Neutrophil (primary cell): ENCODE data around the gene PFKL.
"Not testable (repeated sequence)": the region's sequence is repeated elsewhere in the genome, so short reads cannot be mapped to it uniquely, and the experiment has no call there.

Experiments used
- H3K27ac ChIP-seq: fragments of 200-600 bp; sonication (generic); 2 replicates; pipeline ENCODE4 v1.5.1; 2016; ENCODE audit warnings: mild to moderate bottlenecking, moderate library complexity
- H3K27me3 ChIP-seq: fragments of 200-600 bp; sonication (generic); 2 replicates; pipeline ENCODE4 v1.6.0; 2016; ENCODE audit warnings: mild to moderate bottlenecking
- H3K36me3 ChIP-seq: fragments of 200-600 bp; sonication (generic); 2 replicates; pipeline ENCODE4 v1.5.1; 2017
- H3K4me1 ChIP-seq, 2 experiments: fragments of 200-600 bp in 1 of 2; sonication (generic) in 1 of 2; 1 replicate in 1 of 2; 2 replicates in 1 of 2; pipeline versions ENCODE4 v1.5.1 to v1.6.1; 2013 to 2016; ENCODE audit warnings: low read depth in 1 of 2, low read length in 1 of 2, mild to moderate bottlenecking in 1 of 2, moderate library complexity in 1 of 2; ENCODE audit not compliant: control insufficient read depth in 1 of 2, insufficient read depth in 1 of 2
- H3K4me3 ChIP-seq, 2 experiments: fragments of 200-600 bp in 1 of 2; sonication (generic) in 1 of 2; 1 replicate in 1 of 2; 2 replicates in 1 of 2; pipeline ENCODE4 v1.5.1; 2013 to 2016; ENCODE audit warnings: low read depth in 1 of 2, low read length in 1 of 2, mild to moderate bottlenecking in 1 of 2, moderate library complexity in 1 of 2
- H3K9me3 ChIP-seq: fragments of 200-600 bp; sonication (generic); 2 replicates; pipeline ENCODE4 v1.5.1; 2016
- TF ChIP-seq, protein P1 (sequence below): fragments of 200-600 bp; sonication (generic); IDR thresholded peaks from 2 replicates; pipeline ENCODE4 v1.5.1; 2016; ENCODE audit warnings: antibody characterized with exemption

PFKL gene

DNA sequence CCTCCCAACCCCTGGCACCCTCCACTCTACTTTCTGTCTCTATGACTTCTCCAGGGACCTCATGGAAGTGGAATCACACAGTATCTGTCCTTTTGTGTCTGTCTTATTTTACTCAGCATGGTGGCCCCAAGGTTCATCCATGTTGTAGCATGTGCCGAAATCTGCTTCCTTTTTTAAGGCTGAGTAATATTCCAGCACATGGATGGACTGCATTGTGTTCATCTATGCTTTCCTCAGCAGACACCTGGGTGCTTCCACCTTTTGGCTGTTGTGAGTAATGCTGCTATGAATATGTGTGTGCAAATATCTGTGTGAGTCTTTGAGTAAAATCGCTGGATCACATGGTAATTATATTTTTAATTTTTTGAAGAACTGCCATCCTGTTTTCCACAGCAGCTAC is 1.6 kb upstream of the PFKL start:
- Histone ChIP-seq H3K9me3 (no peaks in the 10 kb centered on the region), H3K4me3 (no peak overlapping the region), H3K36me3 (no peaks in the 10 kb centered on the region), H3K27me3 (peaks cover 46% of the 10 kb centered on the region), H3K4me1 (peaks cover 39 to 43% of the 10 kb centered on the region in 2 experiments), H3K27ac (no peak overlapping the region)
- TF ChIP-seq, protein P1, sequence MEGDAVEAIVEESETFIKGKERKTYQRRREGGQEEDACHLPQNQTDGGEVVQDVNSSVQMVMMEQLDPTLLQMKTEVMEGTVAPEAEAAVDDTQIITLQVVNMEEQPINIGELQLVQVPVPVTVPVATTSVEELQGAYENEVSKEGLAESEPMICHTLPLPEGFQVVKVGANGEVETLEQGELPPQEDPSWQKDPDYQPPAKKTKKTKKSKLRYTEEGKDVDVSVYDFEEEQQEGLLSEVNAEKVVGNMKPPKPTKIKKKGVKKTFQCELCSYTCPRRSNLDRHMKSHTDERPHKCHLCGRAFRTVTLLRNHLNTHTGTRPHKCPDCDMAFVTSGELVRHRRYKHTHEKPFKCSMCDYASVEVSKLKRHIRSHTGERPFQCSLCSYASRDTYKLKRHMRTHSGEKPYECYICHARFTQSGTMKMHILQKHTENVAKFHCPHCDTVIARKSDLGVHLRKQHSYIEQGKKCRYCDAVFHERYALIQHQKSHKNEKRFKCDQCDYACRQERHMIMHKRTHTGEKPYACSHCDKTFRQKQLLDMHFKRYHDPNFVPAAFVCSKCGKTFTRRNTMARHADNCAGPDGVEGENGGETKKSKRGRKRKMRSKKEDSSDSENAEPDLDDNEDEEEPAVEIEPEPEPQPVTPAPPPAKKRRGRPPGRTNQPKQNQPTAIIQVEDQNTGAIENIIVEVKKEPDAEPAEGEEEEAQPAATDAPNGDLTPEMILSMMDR, result peak; percentile 15

DNA sequence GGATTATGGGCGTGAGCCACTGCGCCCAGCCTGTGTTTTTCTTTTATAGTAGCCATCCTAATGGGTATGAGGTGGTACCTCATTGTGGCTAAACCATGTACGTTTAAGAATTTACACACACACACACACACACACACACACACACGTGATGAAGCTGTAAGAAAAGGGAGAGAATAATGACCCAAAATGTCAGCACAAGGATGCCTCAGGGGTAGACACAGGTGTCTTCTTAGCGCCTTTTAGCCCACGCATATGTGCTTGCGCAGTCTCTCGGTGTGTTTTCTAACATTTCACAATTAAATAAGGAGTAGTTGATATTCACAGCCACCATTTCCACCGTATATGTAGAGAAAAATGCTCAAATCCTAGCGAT is 782 bp upstream of the PFKL start:
- Histone ChIP-seq H3K27me3 (peaks cover 46% of the 10 kb centered on the region), H3K27ac (peak overlapping the region; percentile 82), H3K4me3 (peak overlapping the region; percentile 70 to 88), H3K4me1 (peaks cover 39 to 43% of the 10 kb centered on the region in 2 experiments), H3K36me3 (no peaks in the 10 kb centered on the region), H3K9me3 (no peaks in the 10 kb centered on the region)
- TF ChIP-seq, protein P1, result no peak

DNA sequence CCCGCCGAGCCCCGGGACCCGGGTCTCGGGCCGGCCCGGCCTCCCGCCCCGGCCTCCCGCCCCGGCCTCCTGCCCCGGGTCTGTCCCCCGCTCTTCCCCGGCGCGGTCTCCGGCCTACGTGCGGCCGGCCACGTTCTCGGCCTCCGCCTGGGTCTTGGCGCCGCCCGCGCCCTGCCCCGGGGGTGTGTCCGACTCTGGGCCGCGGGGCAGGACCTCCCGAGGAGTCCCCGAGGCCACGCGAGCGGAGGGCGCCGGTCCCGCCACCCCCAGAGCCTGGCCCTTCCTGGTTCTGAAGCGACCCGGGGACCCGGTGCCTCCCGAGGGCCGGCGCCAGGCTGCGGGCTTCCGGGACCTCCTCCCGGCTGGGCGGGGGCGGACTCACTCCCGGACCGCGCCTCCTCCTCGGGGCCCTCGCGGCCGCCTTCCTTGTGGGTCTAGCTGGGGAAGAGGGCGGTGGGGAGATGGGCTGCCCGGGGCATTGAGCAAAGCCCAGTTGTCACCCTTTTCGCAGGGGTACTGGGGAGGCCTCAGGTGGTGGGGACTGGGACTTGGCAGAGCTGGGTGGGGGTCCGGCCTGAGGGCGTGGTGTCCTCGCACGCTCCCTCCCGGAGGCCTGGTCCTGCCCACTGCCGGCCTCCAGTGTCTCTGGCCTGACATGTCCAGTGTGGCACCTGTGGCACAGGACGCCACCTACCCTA is 558 bp downstream of the PFKL start:
- Histone ChIP-seq H3K4me3 (peak overlapping the region; percentile 70 to 88), H3K9me3 (no peaks in the 10 kb centered on the region), H3K36me3 (no peaks in the 10 kb centered on the region), H3K27ac (peak overlapping the region; percentile 82), H3K27me3 (peaks cover 38% of the 10 kb centered on the region), H3K4me1 (peaks cover 39 to 43% of the 10 kb centered on the region in 2 experiments)
- TF ChIP-seq, protein P1, result peak; percentile 14

DNA sequence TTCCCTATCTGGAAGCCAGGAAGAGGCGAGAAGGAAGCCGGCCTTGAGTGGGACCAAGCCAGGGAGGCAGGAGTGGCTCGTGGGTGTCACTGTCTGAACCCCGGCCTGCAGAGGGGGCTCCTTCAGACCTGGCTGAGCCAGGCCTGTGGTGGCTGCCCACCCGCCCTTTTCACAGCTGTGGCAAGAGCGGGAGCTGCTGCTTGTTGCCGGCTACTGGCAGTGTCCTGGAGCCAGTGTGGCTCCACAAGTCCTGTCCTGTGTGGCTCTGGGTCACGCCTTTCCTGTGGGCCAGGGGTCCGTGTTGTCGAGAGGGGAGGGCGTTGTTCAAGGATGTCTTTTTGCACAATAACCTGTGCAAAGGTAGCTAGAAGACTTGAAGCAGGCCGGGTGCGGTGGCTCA is 1.3 kb downstream of the PFKL start:
- Histone ChIP-seq H3K27ac (peak overlapping the region; percentile 82), H3K27me3 (peaks cover 30% of the 10 kb centered on the region), H3K36me3 (no peaks in the 10 kb centered on the region), H3K9me3 (no peaks in the 10 kb centered on the region), H3K4me1 (peaks cover 39 to 43% of the 10 kb centered on the region in 2 experiments), H3K4me3 (peak overlapping the region; percentile 70 to 88)
- TF ChIP-seq, protein P1, result no peak

DNA sequence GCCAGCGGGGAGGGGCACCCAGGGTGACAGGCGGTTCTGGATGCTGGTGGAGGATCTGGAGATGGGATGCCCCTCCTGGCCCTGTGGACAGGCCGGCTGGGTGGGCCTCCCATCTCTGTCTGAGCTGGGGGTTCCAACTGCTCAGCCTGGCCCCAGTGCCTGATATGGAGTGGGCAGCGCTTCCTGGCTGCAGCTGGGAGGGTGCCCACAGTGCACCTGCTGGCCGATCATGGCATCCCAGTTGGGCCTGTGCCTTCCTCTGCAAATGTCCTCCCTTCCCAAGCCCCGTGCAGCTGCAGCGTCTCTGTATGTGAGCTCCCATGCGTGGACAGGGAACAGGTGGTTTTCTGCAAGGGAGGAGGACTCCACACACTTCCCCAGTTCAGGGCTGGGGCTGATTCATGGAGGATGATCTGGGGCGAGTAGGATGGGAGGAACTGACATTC is 2.1 kb downstream of the PFKL start:
- peaks cover 39 to 43% of the 10 kb centered on the region in 2 experiments for H3K4me1 ChIP-seq
- TF ChIP-seq, protein P1, result no peak
- no peak overlapping the region for H3K4me3 ChIP-seq
- peaks cover 22% of the 10 kb centered on the region for H3K27me3 ChIP-seq
- H3K9me3 ChIP-seq, result no peaks in the 10 kb centered on the region
- H3K27ac ChIP-seq, result no peak overlapping the region
- H3K36me3 ChIP-seq, result peaks cover 3% of the 10 kb centered on the region

DNA sequence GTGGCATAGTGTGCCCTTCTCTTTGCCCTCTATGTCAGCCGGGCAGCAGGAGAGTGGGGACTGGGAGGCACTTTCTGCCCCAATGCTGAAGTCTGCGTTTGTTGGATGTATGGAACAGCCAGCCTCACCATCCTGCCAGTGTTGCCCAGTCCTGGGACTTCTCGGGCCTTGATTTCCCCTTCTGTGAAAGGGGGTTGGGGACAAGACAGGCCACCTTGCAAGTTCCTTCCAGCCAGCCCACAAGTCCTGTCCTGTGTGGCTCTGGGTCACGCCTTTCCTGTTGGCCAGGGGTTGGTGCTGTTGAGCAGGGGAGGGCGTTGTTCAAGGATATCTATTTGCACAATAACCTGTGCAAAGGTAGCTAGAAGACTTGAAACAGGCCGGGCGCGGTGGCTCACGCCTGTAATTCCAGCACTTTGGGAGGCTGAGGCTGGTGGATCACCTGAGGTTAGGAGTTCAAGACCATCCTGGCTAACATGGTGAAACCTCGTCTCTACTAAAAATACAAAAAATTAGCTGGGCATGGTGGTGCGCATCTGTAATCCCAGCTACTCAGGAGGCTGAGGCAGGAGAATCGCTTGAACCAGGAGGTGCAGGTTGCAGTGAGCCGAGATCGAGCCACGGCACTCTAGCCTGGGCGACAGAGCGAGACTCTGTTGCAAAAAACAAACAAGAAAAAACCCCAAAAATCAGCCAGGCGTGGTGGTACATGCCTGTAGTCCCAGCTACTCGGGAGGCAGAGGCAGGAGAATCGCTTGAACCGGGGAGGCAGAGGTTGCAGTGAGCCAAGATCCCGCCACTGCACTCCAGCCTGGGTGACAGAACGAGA is 2.9 kb downstream of the PFKL start:
- Histone ChIP-seq H3K27me3 (peaks cover 14% of the 10 kb centered on the region), H3K36me3 (peaks cover 11% of the 10 kb centered on the region), H3K4me1 (peaks cover 35 to 38% of the 10 kb centered on the region in 2 experiments)
- H3K9me3 ChIP-seq, H3K4me3 ChIP-seq, H3K27ac ChIP-seq: not testable (repeated sequence)
